HepG2 (cell line): ENCODE data around the gene EGR1. TPM values are rescaled to one million over a fixed set of nuclear protein-coding genes. Genes with fewer than 3 reads are reported as not detected.

Experiments
- CBX5 ChIP-seq: sonication (generic); formaldehyde crosslinking; IDR thresholded peaks from 2 replicates; pipeline ENCODE4 v1.4.0; 2020; ENCODE audit warnings: missing genetic modification reagents, borderline replicate concordance
- KMT2B ChIP-seq: IDR thresholded peaks from 2 replicates; pipeline ENCODE4 v1.6.1; 2016; ENCODE audit warnings: missing genetic modification reagents, missing compliant biosample characterization
- MEF2D ChIP-seq: sonication (generic); formaldehyde crosslinking; IDR thresholded peaks from 2 replicates; pipeline ENCODE4 v1.5.1; 2020; ENCODE audit warnings: mild to moderate bottlenecking, missing genetic modification reagents
- YEATS2 ChIP-seq: sonication (generic); formaldehyde crosslinking; IDR thresholded peaks from 2 replicates; pipeline ENCODE4 v1.4.0; 2020; ENCODE audit warnings: missing genetic modification reagents, borderline replicate concordance
- ZNF142 ChIP-seq: sonication (generic); formaldehyde crosslinking; IDR thresholded peaks from 2 replicates; pipeline ENCODE4 v1.4.0; 2020; ENCODE audit warnings: missing genetic modification reagents
- ZNF24 ChIP-seq: fragments of 450-650 bp; IDR thresholded peaks from 2 replicates; pipeline ENCODE4 v1.6.1; 2017; ENCODE audit warnings: antibody characterized with exemption, mild to moderate bottlenecking
- ZNF383 ChIP-seq: sonication (generic); formaldehyde crosslinking; IDR thresholded peaks from 2 replicates; pipeline ENCODE4 v1.4.0; 2020; ENCODE audit warnings: missing genetic modification reagents, mild to moderate bottlenecking, borderline replicate concordance
- ZNF430 ChIP-seq: sonication (generic); formaldehyde crosslinking; IDR thresholded peaks from 2 replicates; pipeline ENCODE4 v1.9.0; 2021; ENCODE audit warnings: mild to moderate bottlenecking, missing genetic modification reagents
- ZNF543 ChIP-seq: sonication (generic); formaldehyde crosslinking; IDR thresholded peaks from 2 replicates; pipeline ENCODE4 v1.4.0; 2020; ENCODE audit warnings: mild to moderate bottlenecking, missing genetic modification reagents
- ZNF546 ChIP-seq: sonication (generic); formaldehyde crosslinking; conservative IDR thresholded peaks from 2 replicates; pipeline ENCODE4 v1.8.1; 2023; ENCODE audit warnings: mild to moderate bottlenecking, missing genetic modification reagents
- ZNF605 ChIP-seq: sonication (generic); formaldehyde crosslinking; IDR thresholded peaks from 2 replicates; pipeline ENCODE4 v1.8.0; 2022; ENCODE audit warnings: mild to moderate bottlenecking, missing genetic modification reagents
- ZNF788 ChIP-seq: sonication (generic); formaldehyde crosslinking; IDR thresholded peaks from 2 replicates; pipeline ENCODE4 v1.5.0; 2020; ENCODE audit warnings: mild to moderate bottlenecking, missing genetic modification reagents, borderline replicate concordance
- ZNF790 ChIP-seq: sonication (generic); formaldehyde crosslinking; IDR thresholded peaks from 2 replicates; pipeline ENCODE4 v1.8.0; 2022; ENCODE audit warnings: missing genetic modification reagents, mild to moderate bottlenecking, borderline replicate concordance
- polyA plus RNA-seq, 8 experiments: library from polyadenylated mRNA; depleted of rRNA in 3 of 8; stranded (reverse) in 7 of 8; unstranded in 1 of 8; fragments of >200 nt; fragmentation: Illumina TruSeq in 4 of 8; extraction: Trizol in 4 of 8; gene quantifications; 2 replicates each; pipeline versions ENCODE4 v1.2.1 to v1.2.3, GENCODE V29; 2011 to 2016; ENCODE audit warnings: low read depth in 4 of 8, missing spikeins in 1 of 8, mixed read lengths in 1 of 8; ENCODE audit not compliant: insufficient read depth in 1 of 8
- total RNA-seq, 5 experiments: library from RNA; depleted of rRNA; stranded (reverse); fragments of >200 nt; fragmentation: Illumina TruSeq; extraction: Trizol; gene quantifications; 2 replicates each; pipeline ENCODE4 v1.2.3, GENCODE V29; 2016; ENCODE audit warnings: low read depth in 1 of 5
- TF ChIP-seq, protein P1 (sequence below): sonication (generic); formaldehyde crosslinking; IDR thresholded peaks from 2 replicates; pipeline ENCODE4 v1.9.0; 2021; ENCODE audit warnings: missing genetic modification reagents, borderline replicate concordance
- TF ChIP-seq, protein P2 (sequence below): sonication (generic); formaldehyde crosslinking; IDR thresholded peaks from 2 replicates; pipeline ENCODE4 v1.5.1; 2020; ENCODE audit warnings: mild to moderate bottlenecking, missing genetic modification reagents, borderline replicate concordance

The EGR1 gene
- total and polyA plus RNA-seq, 2 of the 13 experiments (the other 11 are each of a cell fraction or from before 2014, with no cell fraction given): 4.1 to 4.5 TPM

DNA sequence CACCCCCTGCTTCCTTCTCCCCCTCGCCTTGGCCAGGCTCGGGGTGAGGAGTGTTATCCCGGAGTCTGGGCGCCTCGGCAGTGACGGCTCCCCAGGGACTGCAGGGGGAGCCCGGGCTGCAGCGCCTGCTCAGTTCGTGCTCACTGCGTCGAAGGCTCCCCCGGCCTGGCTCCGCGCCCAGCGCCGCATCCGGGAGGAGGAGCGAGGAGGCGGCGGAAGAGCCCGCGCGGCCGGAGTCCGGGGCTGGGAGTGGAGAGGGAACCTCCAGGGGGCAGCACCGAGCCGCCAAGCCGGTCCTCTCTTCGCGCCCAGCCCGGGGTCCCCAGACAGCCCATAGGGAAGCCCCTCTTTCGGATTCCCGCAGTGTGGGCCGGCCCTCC lies 1.3 kb upstream of the EGR1 start (continued):
- TF ChIP-seq ZNF142 (CRISPR knock-in tag) (no peak), ZNF543 (CRISPR knock-in tag) (0 out of 2 replicates have a peak, but pooled peaks have one; percentile 60), ZNF790 (CRISPR knock-in tag) (peak; percentile 49; the same call in 1 of the 2 replicates), ZNF605 (CRISPR knock-in tag) (peak; percentile 92), KMT2B (CRISPR knock-in tag) (peak; percentile 72), ZNF383 (0 out of 2 replicates have a peak, but pooled peaks have one; percentile 13), ZNF788 (CRISPR knock-in tag) (0 out of 2 replicates have a peak, but pooled peaks have one; percentile 68), CBX5 (0 out of 2 replicates have a peak, but pooled peaks have one; percentile 21), MEF2D (CRISPR knock-in tag) (peak; percentile 58; the same call in 1 of the 2 replicates), ZNF24 (no peak), ZNF430 (peak; percentile 49; the same call in 1 of the 2 replicates), YEATS2 (CRISPR knock-in tag) (peak; percentile 69; the same call in 1 of the 2 replicates), ZNF546 (CRISPR knock-in tag) (0 out of 2 replicates have a peak, but pooled peaks have one; percentile 16)
- TF ChIP-seq, protein P1, sequence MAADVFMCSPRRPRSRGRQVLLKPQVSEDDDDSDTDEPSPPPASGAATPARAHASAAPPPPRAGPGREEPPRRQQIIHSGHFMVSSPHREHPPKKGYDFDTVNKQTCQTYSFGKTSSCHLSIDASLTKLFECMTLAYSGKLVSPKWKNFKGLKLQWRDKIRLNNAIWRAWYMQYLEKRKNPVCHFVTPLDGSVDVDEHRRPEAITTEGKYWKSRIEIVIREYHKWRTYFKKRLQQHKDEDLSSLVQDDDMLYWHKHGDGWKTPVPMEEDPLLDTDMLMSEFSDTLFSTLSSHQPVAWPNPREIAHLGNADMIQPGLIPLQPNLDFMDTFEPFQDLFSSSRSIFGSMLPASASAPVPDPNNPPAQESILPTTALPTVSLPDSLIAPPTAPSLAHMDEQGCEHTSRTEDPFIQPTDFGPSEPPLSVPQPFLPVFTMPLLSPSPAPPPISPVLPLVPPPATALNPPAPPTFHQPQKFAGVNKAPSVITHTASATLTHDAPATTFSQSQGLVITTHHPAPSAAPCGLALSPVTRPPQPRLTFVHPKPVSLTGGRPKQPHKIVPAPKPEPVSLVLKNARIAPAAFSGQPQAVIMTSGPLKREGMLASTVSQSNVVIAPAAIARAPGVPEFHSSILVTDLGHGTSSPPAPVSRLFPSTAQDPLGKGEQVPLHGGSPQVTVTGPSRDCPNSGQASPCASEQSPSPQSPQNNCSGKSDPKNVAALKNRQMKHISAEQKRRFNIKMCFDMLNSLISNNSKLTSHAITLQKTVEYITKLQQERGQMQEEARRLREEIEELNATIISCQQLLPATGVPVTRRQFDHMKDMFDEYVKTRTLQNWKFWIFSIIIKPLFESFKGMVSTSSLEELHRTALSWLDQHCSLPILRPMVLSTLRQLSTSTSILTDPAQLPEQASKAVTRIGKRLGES (CRISPR knock-in tag): no peak
- TF ChIP-seq, protein P2, sequence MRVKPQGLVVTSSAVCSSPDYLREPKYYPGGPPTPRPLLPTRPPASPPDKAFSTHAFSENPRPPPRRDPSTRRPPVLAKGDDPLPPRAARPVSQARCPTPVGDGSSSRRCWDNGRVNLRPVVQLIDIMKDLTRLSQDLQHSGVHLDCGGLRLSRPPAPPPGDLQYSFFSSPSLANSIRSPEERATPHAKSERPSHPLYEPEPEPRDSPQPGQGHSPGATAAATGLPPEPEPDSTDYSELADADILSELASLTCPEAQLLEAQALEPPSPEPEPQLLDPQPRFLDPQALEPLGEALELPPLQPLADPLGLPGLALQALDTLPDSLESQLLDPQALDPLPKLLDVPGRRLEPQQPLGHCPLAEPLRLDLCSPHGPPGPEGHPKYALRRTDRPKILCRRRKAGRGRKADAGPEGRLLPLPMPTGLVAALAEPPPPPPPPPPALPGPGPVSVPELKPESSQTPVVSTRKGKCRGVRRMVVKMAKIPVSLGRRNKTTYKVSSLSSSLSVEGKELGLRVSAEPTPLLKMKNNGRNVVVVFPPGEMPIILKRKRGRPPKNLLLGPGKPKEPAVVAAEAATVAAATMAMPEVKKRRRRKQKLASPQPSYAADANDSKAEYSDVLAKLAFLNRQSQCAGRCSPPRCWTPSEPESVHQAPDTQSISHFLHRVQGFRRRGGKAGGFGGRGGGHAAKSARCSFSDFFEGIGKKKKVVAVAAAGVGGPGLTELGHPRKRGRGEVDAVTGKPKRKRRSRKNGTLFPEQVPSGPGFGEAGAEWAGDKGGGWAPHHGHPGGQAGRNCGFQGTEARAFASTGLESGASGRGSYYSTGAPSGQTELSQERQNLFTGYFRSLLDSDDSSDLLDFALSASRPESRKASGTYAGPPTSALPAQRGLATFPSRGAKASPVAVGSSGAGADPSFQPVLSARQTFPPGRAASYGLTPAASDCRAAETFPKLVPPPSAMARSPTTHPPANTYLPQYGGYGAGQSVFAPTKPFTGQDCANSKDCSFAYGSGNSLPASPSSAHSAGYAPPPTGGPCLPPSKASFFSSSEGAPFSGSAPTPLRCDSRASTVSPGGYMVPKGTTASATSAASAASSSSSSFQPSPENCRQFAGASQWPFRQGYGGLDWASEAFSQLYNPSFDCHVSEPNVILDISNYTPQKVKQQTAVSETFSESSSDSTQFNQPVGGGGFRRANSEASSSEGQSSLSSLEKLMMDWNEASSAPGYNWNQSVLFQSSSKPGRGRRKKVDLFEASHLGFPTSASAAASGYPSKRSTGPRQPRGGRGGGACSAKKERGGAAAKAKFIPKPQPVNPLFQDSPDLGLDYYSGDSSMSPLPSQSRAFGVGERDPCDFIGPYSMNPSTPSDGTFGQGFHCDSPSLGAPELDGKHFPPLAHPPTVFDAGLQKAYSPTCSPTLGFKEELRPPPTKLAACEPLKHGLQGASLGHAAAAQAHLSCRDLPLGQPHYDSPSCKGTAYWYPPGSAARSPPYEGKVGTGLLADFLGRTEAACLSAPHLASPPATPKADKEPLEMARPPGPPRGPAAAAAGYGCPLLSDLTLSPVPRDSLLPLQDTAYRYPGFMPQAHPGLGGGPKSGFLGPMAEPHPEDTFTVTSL: no peak
